ENCODE results near the gene ELOVL1. TPM values are rescaled to one million over a fixed set of nuclear protein-coding genes. Genes with fewer than 3 reads are reported as not detected.

ELOVL1 gene
- total RNA-seq, 1 experiment from 2014 or later = 21.6 TPM

GRCh38 chr1:43367026-43367903 lies 546 bp downstream of the ELOVL1 start:
- Histone ChIP-seq H3K9me3 (ENCODE audit: control insufficient read depth, low read depth, low read length) (no peaks in the 10 kb centered on the region), H3K56ac (ENCODE audit: insufficient read length, low read depth, low read length) (no peak overlapping the region), H3K79me2 (ENCODE audit: insufficient read depth, low read length) (no peaks in the 10 kb centered on the region; the same call in 1 of the 2 replicates), H4K8ac (replicated peaks; ENCODE audit: insufficient read length, low read depth, low read length) (no peak overlapping the region), H3K27me3 (ENCODE audit: insufficient read depth, low read length) (no peaks in the 10 kb centered on the region), H3K4me1 (ENCODE audit: insufficient read depth, low read length) (no peaks in the 10 kb centered on the region; the same call in 1 of the 2 replicates), H3K4ac (ENCODE audit: low read depth, low read length) (no peak overlapping the region), H2BK12ac (ENCODE audit: insufficient read length, low read depth, low read length) (no peak overlapping the region), H3K23ac (ENCODE audit: insufficient read length, low read depth, low read length) (no peak overlapping the region), H3K18ac (ENCODE audit: insufficient read length, low read depth, low read length) (no peak overlapping the region), H3K23me2 (ENCODE audit: insufficient read length, low read depth, low read length, poor library complexity, severe bottlenecking) (peaks cover 15% of the 10 kb centered on the region), H4K5ac (ENCODE audit: insufficient read length, low read depth, low read length) (no peak overlapping the region), H3K9ac (ENCODE audit: extremely low read depth, insufficient read length, low read length) (peak overlapping the region; percentile 25), H4K91ac (ENCODE audit: insufficient read length, low read depth, low read length) (no peak overlapping the region), H2BK5ac (ENCODE audit: insufficient read length, low read length) (no peak overlapping the region), H2BK15ac (ENCODE audit: low read depth, low read length) (no peak overlapping the region), H2AK5ac (ENCODE audit: insufficient read length, low read length) (no peak overlapping the region), H4K20me1 (ENCODE audit: control insufficient read depth, insufficient read depth, insufficient read length) (no peaks in the 10 kb centered on the region), H3K27ac (ENCODE audit: insufficient read length, low read depth, low read length) (no peak overlapping the region), H2BK120ac (ENCODE audit: low read depth, low read length, poor library complexity, severe bottlenecking) (no peak overlapping the region), H3K79me1 (ENCODE audit: insufficient read depth, low read depth, low read length, poor library complexity, severe bottlenecking) (no peaks in the 10 kb centered on the region), H3K4me2 (ENCODE audit: insufficient read depth, insufficient read length, low read length) (peak overlapping the region; percentile 78), H3K14ac (ENCODE audit: insufficient read depth, low read length) (peak overlapping the region; percentile 53; the same call in 1 of the 2 replicates), H3T11ph (ENCODE audit: low read length) (no peak overlapping the region), H2BK20ac (ENCODE audit: low read depth, low read length, poor library complexity, severe bottlenecking) (no peak overlapping the region), H2AFZ (ENCODE audit: low read length) (no peak overlapping the region)
- no peak for DNase-seq
- H3K4me3 Mint-ChIP-seq = peak overlapping the region; percentile 74 to 86
- H3K4me1 Mint-ChIP-seq = peaks cover 23 to 36% of the 10 kb centered on the region in 2 experiments
- H3K27ac Mint-ChIP-seq = 0 out of 7 replicates have a peak overlapping the region, but pooled peaks of 1 of the 3 experiments have one; percentile 44
- TF ChIP-seq, protein P1, sequence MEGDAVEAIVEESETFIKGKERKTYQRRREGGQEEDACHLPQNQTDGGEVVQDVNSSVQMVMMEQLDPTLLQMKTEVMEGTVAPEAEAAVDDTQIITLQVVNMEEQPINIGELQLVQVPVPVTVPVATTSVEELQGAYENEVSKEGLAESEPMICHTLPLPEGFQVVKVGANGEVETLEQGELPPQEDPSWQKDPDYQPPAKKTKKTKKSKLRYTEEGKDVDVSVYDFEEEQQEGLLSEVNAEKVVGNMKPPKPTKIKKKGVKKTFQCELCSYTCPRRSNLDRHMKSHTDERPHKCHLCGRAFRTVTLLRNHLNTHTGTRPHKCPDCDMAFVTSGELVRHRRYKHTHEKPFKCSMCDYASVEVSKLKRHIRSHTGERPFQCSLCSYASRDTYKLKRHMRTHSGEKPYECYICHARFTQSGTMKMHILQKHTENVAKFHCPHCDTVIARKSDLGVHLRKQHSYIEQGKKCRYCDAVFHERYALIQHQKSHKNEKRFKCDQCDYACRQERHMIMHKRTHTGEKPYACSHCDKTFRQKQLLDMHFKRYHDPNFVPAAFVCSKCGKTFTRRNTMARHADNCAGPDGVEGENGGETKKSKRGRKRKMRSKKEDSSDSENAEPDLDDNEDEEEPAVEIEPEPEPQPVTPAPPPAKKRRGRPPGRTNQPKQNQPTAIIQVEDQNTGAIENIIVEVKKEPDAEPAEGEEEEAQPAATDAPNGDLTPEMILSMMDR (conservative IDR thresholded peaks at IDR 0.05) = no peak
- H3K27me3 Mint-ChIP-seq (ENCODE audit: low read depth) = no peaks in the 10 kb centered on the region
- H3K9me3 Mint-ChIP-seq = no peaks in the 10 kb centered on the region
- no CpG with 5 or more reads among the region's 48 CpGs for WGBS (ENCODE audit: extremely low coverage, insufficient read length, low lambda C conversion rate)
- H3K36me3 Mint-ChIP-seq (ENCODE audit: insufficient read depth in 1 of 3, low read depth in 3 of 3) = peaks cover 17 to 30% (median 25%) of the 10 kb centered on the region in 3 experiments; a peak in 6 of 7 replicates
